Activated CD4-positive, alpha-beta T cell treated with anti-CD3 and anti-CD28 coated beads, Interleukin-2, amount 10 ng/mL, durations not matched to agents 7 days and 5 days (primary cell): ENCODE results near the gene CRELD2. TPM values are rescaled to one million over a fixed set of nuclear protein-coding genes. Genes with fewer than 3 reads are reported as not detected.

ENCODE experiments used
- CTCF ChIA-PET: fragments of 350-600 bp; sonication (Branson Sonifier 250); formaldehyde crosslinking; loops from one replicate; lab custom pipeline; 2021; ENCODE audit warnings: antibody characterized with exemption; lab: Charles Lee
- POLR2A ChIA-PET: fragments of 350-600 bp; sonication (Branson Sonifier 250); formaldehyde crosslinking; loops from one replicate; lab custom pipeline; 2021; ENCODE audit warnings: antibody characterized with exemption; lab: Charles Lee
- DNase-seq: peaks from one replicate; pipeline ENCODE4 v3.0.0-alpha.2; 2020
- H3K27ac Mint-ChIP-seq: one replicate; pipeline ENCODE4 v1.8.0; 2021; ENCODE audit warnings: mild to moderate bottlenecking, moderate library complexity, mixed read lengths
- H3K27me3 Mint-ChIP-seq: one replicate; pipeline ENCODE4 v1.8.0; 2021; ENCODE audit warnings: mixed read lengths
- H3K36me3 Mint-ChIP-seq: one replicate; pipeline ENCODE4 v1.8.0; 2021; ENCODE audit warnings: low read depth, mixed read lengths
- H3K4me1 Mint-ChIP-seq: one replicate; pipeline ENCODE4 v1.8.0; 2021; ENCODE audit warnings: mixed read lengths
- H3K4me3 Mint-ChIP-seq: one replicate; pipeline ENCODE4 v1.8.0; 2021; ENCODE audit warnings: mild to moderate bottlenecking, moderate library complexity, mixed read lengths
- H3K9me3 Mint-ChIP-seq: one replicate; pipeline ENCODE4 v1.8.0; 2021; ENCODE audit warnings: mixed read lengths
- total RNA-seq, 2 experiments: library from RNA; stranded (reverse); gene quantifications; one replicate each; pipeline ENCODE4 v1.2.3, GENCODE V29; 2021

Gene CRELD2
- total RNA-seq, 2 experiments from 2014 or later, result 42.4 to 47.9 TPM

- Mint-ChIP-seq H3K27me3 (no peaks in the 10 kb centered on the region), H3K4me1 (peaks cover 43% of the 10 kb centered on the region)
Observed at GRCh38 chr22:49920859-49921258, 2.4 kb downstream of the CRELD2 start.

GRCh38 chr22:49921508-49922278, 3.3 kb downstream of the CRELD2 start:
- Mint-ChIP-seq H3K4me3 (no peak overlapping the region), H3K27me3 (no peaks in the 10 kb centered on the region), H3K36me3 (peaks cover 16% of the 10 kb centered on the region), H3K27ac (no peak overlapping the region), H3K4me1 (peaks cover 43% of the 10 kb centered on the region), H3K9me3 (no peaks in the 10 kb centered on the region)
- CTCF ChIA-PET, result interaction anchor here (0.8 kb wide), 1 partner anchor 14 kb away, joined by 3 read pairs; no protein-coding TSS in a partner anchor
- no peak for DNase-seq
- POLR2A ChIA-PET, result no interaction called here

More at GRCh38 chr22:49920859-49921258, 2.4 kb downstream of the CRELD2 start:
- Mint-ChIP-seq H3K27ac (peak overlapping the region; percentile 7), H3K4me3 (peak overlapping the region; percentile 49), H3K36me3 (peaks cover 16% of the 10 kb centered on the region), H3K9me3 (no peaks in the 10 kb centered on the region)
- ChIA-PET POLR2A (no interaction called here), CTCF (interaction anchor here (1.9 kb wide), 1 partner anchor 39 kb away, joined by 4 read pairs; no protein-coding TSS in a partner anchor)
- DNase-seq, result no peak

GRCh38 chr22:49922484-49922883, 4.0 kb downstream of the CRELD2 start:
- H3K4me3 Mint-ChIP-seq, result no peak overlapping the region
- DNase-seq, result no peak
- peaks cover 16% of the 10 kb centered on the region for H3K36me3 Mint-ChIP-seq
- ChIA-PET CTCF (interaction anchor here (0.8 kb wide), 1 partner anchor 14 kb away, joined by 3 read pairs; no protein-coding TSS in a partner anchor), POLR2A (no interaction called here)
- no peak overlapping the region for H3K27ac Mint-ChIP-seq
- H3K27me3 Mint-ChIP-seq, result no peaks in the 10 kb centered on the region
- H3K4me1 Mint-ChIP-seq, result peaks cover 41% of the 10 kb centered on the region
- no peaks in the 10 kb centered on the region for H3K9me3 Mint-ChIP-seq

- no peaks in the 10 kb centered on the region for H3K9me3 Mint-ChIP-seq
- ChIA-PET CTCF (no interaction called here), POLR2A (no interaction called here)
- no peak overlapping the region for H3K27ac Mint-ChIP-seq
- peaks cover 41% of the 10 kb centered on the region for H3K4me1 Mint-ChIP-seq
- DNase-seq, result no peak
- H3K4me3 Mint-ChIP-seq, result no peak overlapping the region
- H3K27me3 Mint-ChIP-seq, result no peaks in the 10 kb centered on the region
- peaks cover 16% of the 10 kb centered on the region for H3K36me3 Mint-ChIP-seq
Observed at GRCh38 chr22:49922926-49923325, 4.5 kb downstream of the CRELD2 start.

GRCh38 chr22:49923445-49923844, 5.0 kb downstream of the CRELD2 start:
- Mint-ChIP-seq H3K27ac (peak overlapping the region; percentile 46), H3K9me3 (no peaks in the 10 kb centered on the region), H3K27me3 (no peaks in the 10 kb centered on the region), H3K36me3 (peaks cover 16% of the 10 kb centered on the region), H3K4me3 (no peak overlapping the region), H3K4me1 (peaks cover 41% of the 10 kb centered on the region)
- DNase-seq, result no peak
- ChIA-PET POLR2A (no interaction called here), CTCF (no interaction called here)

- Mint-ChIP-seq H3K27ac (peak overlapping the region; percentile 90), H3K9me3 (no peaks in the 10 kb centered on the region), H3K36me3 (peaks cover 16% of the 10 kb centered on the region), H3K27me3 (no peaks in the 10 kb centered on the region), H3K4me3 (no peak overlapping the region), H3K4me1 (peaks cover 41% of the 10 kb centered on the region)
- ChIA-PET CTCF (interaction anchor here (0.9 to 1.3 kb wide), 3 partner anchors 9 to 105 kb away, joined by 3 read pairs; no protein-coding TSS in a partner anchor), POLR2A (no interaction called here)
- no peak for DNase-seq
Observed at GRCh38 chr22:49924113-49924833, 5.8 kb downstream of the CRELD2 start.

- POLR2A ChIA-PET, result no interaction called here
- CTCF ChIA-PET, result interaction anchor here (0.8 to 1.3 kb wide), 4 partner anchors 68 to 187 kb away, joined by 3 to 6 read pairs (median 4); no protein-coding TSS in a partner anchor
- H3K27me3 Mint-ChIP-seq, result no peaks in the 10 kb centered on the region
Observed at GRCh38 chr22:49925525-49926128, 7.2 kb downstream of the CRELD2 start.

GRCh38 chr22:49926916-49927315, 8.5 kb downstream of the CRELD2 start:
- Mint-ChIP-seq H3K27ac (peak overlapping the region; percentile 85), H3K4me3 (no peak overlapping the region), H3K36me3 (peaks cover 4% of the 10 kb centered on the region), H3K27me3 (no peaks in the 10 kb centered on the region), H3K9me3 (no peaks in the 10 kb centered on the region), H3K4me1 (peaks cover 47% of the 10 kb centered on the region)
- DNase-seq, result no peak
- ChIA-PET POLR2A (no interaction called here), CTCF (interaction anchor here (1.8 kb wide), 1 partner anchor 104 kb away, joined by 7 read pairs; no protein-coding TSS in a partner anchor)

More at GRCh38 chr22:49925525-49926128, 7.2 kb downstream of the CRELD2 start:
- H3K4me3 Mint-ChIP-seq, result peak overlapping the region; percentile 70
- peaks cover 7% of the 10 kb centered on the region for H3K36me3 Mint-ChIP-seq
- peak overlapping the region; percentile 90 for H3K27ac Mint-ChIP-seq
- H3K4me1 Mint-ChIP-seq, result peaks cover 36% of the 10 kb centered on the region
- no peaks in the 10 kb centered on the region for H3K9me3 Mint-ChIP-seq
- DNase-seq, result peak; percentile 73

- H3K27me3 Mint-ChIP-seq, result no peaks in the 10 kb centered on the region
- peak overlapping the region; percentile 65 for H3K27ac Mint-ChIP-seq
- H3K4me3 Mint-ChIP-seq, result no peak overlapping the region
- no peak for DNase-seq
- H3K9me3 Mint-ChIP-seq, result no peaks in the 10 kb centered on the region
- POLR2A ChIA-PET, result no interaction called here
- CTCF ChIA-PET, result interaction anchor here (0.7 to 1.8 kb wide), 2 partner anchors 90 to 103 kb away, joined by 3 to 7 read pairs; no protein-coding TSS in a partner anchor
- H3K4me1 Mint-ChIP-seq, result peaks cover 47% of the 10 kb centered on the region
- H3K36me3 Mint-ChIP-seq, result peaks cover 4% of the 10 kb centered on the region
Observed at GRCh38 chr22:49927483-49928184, 9.2 kb downstream of the CRELD2 start.

- Mint-ChIP-seq H3K4me1 (peaks cover 52% of the 10 kb centered on the region), H3K36me3 (peaks cover 5% of the 10 kb centered on the region), H3K9me3 (no peaks in the 10 kb centered on the region), H3K4me3 (no peak overlapping the region), H3K27me3 (no peaks in the 10 kb centered on the region), H3K27ac (no peak overlapping the region)
- ChIA-PET CTCF (interaction anchor here (0.7 to 1.8 kb wide), 2 partner anchors 90 to 103 kb away, joined by 3 to 7 read pairs; no protein-coding TSS in a partner anchor), POLR2A (no interaction called here)
- no peak for DNase-seq
Observed at GRCh38 chr22:49928185-49928495, 9.7 kb downstream of the CRELD2 start.

GRCh38 chr22:49928555-49929210, 10.2 kb downstream of the CRELD2 start:
- Mint-ChIP-seq H3K27ac (no peak overlapping the region), H3K4me1 (peaks cover 54% of the 10 kb centered on the region), H3K27me3 (no peaks in the 10 kb centered on the region), H3K4me3 (no peak overlapping the region), H3K9me3 (no peaks in the 10 kb centered on the region), H3K36me3 (peaks cover 8% of the 10 kb centered on the region)
- DNase-seq, result no peak
- POLR2A ChIA-PET, result no interaction called here
- CTCF ChIA-PET, result no interaction called here
